HCT116 (cell line): ENCODE results near the gene DOCK2. TPM values are rescaled to one million over a fixed set of nuclear protein-coding genes. Genes with fewer than 3 reads are reported as not detected.

ENCODE experiments used
- ATAC-seq: fragments of 200-7000 bp; cut with Tn5 transposase; 2 replicates; pipeline ENCODE4 v1.9.1; 2020; ENCODE audit warnings: mild to moderate bottlenecking, moderate library complexity
- BruUV-seq: library from RNA; stranded (reverse); fragments of 400-500 nt; replicated peaks from 2 replicates; lab custom pipeline; 2021; lab: Mats Ljungman, UMichigan
- CTCF ChIA-PET: fragments of 300-600 bp; sonication (Branson Sonifier 250); formaldehyde crosslinking; loops from one replicate; lab custom pipeline; 2021; ENCODE audit warnings: antibody characterized with exemption; lab: Charles Lee
- POLR2A ChIA-PET: fragments of 300-600, 350-600 bp; sonication (Branson Sonifier 250); formaldehyde crosslinking; loops from one replicate; lab custom pipeline; 2021; ENCODE audit warnings: antibody characterized with exemption; lab: Charles Lee
- RAD21 ChIA-PET, 2 experiments: fragments of 300-600 bp; sonication (Branson Sonifier 250); formaldehyde crosslinking; loops; one replicate each; lab custom pipeline; 2023; ENCODE audit warnings: low total read pairs in 2 of 2; ENCODE audit not compliant: uncharacterized antibody in 2 of 2, unreplicated experiment in 2 of 2, low non-redundant PET in 1 of 2; lab: Charles Lee
- DNase-seq: peaks from one replicate; pipeline ENCODE4 v3.0.0-alpha.2; 2010; ENCODE audit warnings: low read depth, low spot score
- H2AFZ ChIP-seq: fragments of 200-600 bp; shearing (Covaris generic), sonication (generic); 2 replicates; pipeline ENCODE4 v1.6.1; 2017; ENCODE audit warnings: low read depth, mixed run types, mixed read lengths, antibody characterized with exemption, low read length; ENCODE audit not compliant: poor library complexity, severe bottlenecking
- H3K27ac ChIP-seq: 2 replicates; pipeline ENCODE4 v1.5.1; 2012; ENCODE audit warnings: low read depth, low read length
- H3K27me3 ChIP-seq: fragments of 200-600 bp; sonication (generic); 2 replicates; pipeline ENCODE4 v1.6.1; 2016; ENCODE audit warnings: mixed run types, low read length, mixed read lengths; ENCODE audit not compliant: insufficient read depth
- H3K36me3 ChIP-seq, 2 experiments: fragments of 200-500 bp in 1 of 2; fragments of 200-600 bp in 1 of 2; sonication (Bioruptor generic) in 1 of 2; sonication (generic) in 1 of 2; 2 replicates each; pipeline versions ENCODE4 v1.5.1 to v1.6.1; 2014 to 2016; ENCODE audit warnings: low read length in 2 of 2, inconsistent platforms in 1 of 2, mixed read lengths in 1 of 2, mixed run types in 1 of 2; ENCODE audit not compliant: insufficient read depth in 2 of 2, control insufficient read depth in 1 of 2
- H3K4me1 ChIP-seq, 2 experiments: fragments of 200-600 bp in 1 of 2; sonication (generic) in 1 of 2; 2 replicates each; pipeline versions ENCODE4 v1.5.1 to v1.6.1; 2012 to 2017; ENCODE audit warnings: low read length in 2 of 2, inconsistent platforms in 1 of 2, mild to moderate bottlenecking in 1 of 2, mixed read lengths in 1 of 2, mixed run types in 1 of 2, moderate library complexity in 1 of 2; ENCODE audit not compliant: insufficient read depth in 2 of 2, control insufficient read depth in 1 of 2
- H3K4me2 ChIP-seq: fragments of 200-600 bp; sonication (generic); 2 replicates; pipeline ENCODE4 v1.6.1; 2017; ENCODE audit warnings: mixed run types, low read length, mixed read lengths
- H3K4me3 ChIP-seq, 2 experiments: fragments of 200-600 bp in 1 of 2; sonication (generic) in 1 of 2; replicated peaks in 1 of 2; 2 replicates each; pipeline ENCODE4 v1.5.1; 2011 to 2016; ENCODE audit warnings: low read length in 2 of 2, control low read depth in 1 of 2, low read depth in 1 of 2, mild to moderate bottlenecking in 1 of 2, mixed read lengths in 1 of 2, mixed run types in 1 of 2
- H3K79me2 ChIP-seq: fragments of 200-600 bp; sonication (generic); 2 replicates; pipeline ENCODE4 v1.6.1; 2017; ENCODE audit warnings: mild to moderate bottlenecking, mixed run types, low read length, moderate library complexity, mixed read lengths; ENCODE audit not compliant: insufficient read depth
- H3K9ac ChIP-seq: fragments of 200-600 bp; sonication (generic); 2 replicates; pipeline ENCODE4 v1.6.1; 2016; ENCODE audit warnings: low read length, mixed read lengths
- H3K9me2 ChIP-seq: fragments of 200-600 bp; sonication (generic), shearing (Covaris generic); 2 replicates; pipeline ENCODE4 v1.6.1; 2017; ENCODE audit warnings: mixed run types, mild to moderate bottlenecking, moderate library complexity; ENCODE audit not compliant: insufficient read depth
- H3K9me3 ChIP-seq, 2 experiments: fragments of 200-500 bp in 1 of 2; fragments of 200-600 bp in 1 of 2; sonication (Bioruptor generic) in 1 of 2; sonication (generic) in 1 of 2; 2 replicates each; pipeline ENCODE4 v1.6.1; 2014 to 2017; ENCODE audit warnings: low read length in 2 of 2, mixed read lengths in 2 of 2, inconsistent platforms in 1 of 2, low read depth in 1 of 2, mild to moderate bottlenecking in 1 of 2, mixed run types in 1 of 2, moderate library complexity in 1 of 2; ENCODE audit not compliant: control insufficient read depth in 1 of 2, insufficient read depth in 1 of 2
- H4K20me1 ChIP-seq: fragments of 200-600 bp; sonication (generic), shearing (Covaris generic); 2 replicates; pipeline ENCODE4 v1.6.1; 2017; ENCODE audit warnings: mixed run types, mild to moderate bottlenecking, moderate library complexity; ENCODE audit not compliant: insufficient read depth
- ATF3 ChIP-seq: IDR thresholded peaks from 2 replicates; pipeline ENCODE4 v1.6.1; 2012
- CBX3 ChIP-seq: IDR thresholded peaks from 2 replicates; pipeline ENCODE4 v1.6.1; 2012; ENCODE audit warnings: low read depth
- CTCF ChIP-seq, 3 experiments: fragments of 200-600 bp in 1 of 3; sonication (generic) in 1 of 3; IDR thresholded peaks in 2 of 3; conservative IDR thresholded peaks in 1 of 3; 2 replicates each; pipeline ENCODE4 v1.5.1; 2012 to 2017; ENCODE audit warnings: low read depth in 2 of 3, low read length in 2 of 3, antibody characterized with exemption in 1 of 3, borderline replicate concordance in 1 of 3, control low read depth in 1 of 3, mild to moderate bottlenecking in 1 of 3, mixed read lengths in 1 of 3, mixed run types in 1 of 3, moderate library complexity in 1 of 3; ENCODE audit not compliant: insufficient read depth in 1 of 3
- EGR1 ChIP-seq: IDR thresholded peaks from 2 replicates; pipeline ENCODE4 v1.6.1; 2012; ENCODE audit warnings: low read depth
- ELF1 ChIP-seq: IDR thresholded peaks from 2 replicates; pipeline ENCODE4 v1.6.1; 2012; ENCODE audit warnings: low read depth, borderline replicate concordance
- EZH2 ChIP-seq: fragments of 200-600 bp; sonication (generic); IDR thresholded peaks from 2 replicates; pipeline ENCODE4 v1.6.1; 2017; ENCODE audit warnings: antibody characterized with exemption, mixed run types
- EZH2phosphoT487 ChIP-seq: fragments of 200-600 bp; IDR thresholded peaks from 2 replicates; pipeline ENCODE4 v1.6.1; 2018; ENCODE audit warnings: antibody characterized with exemption, borderline replicate concordance
- FOSL1 ChIP-seq: IDR thresholded peaks from 2 replicates; pipeline ENCODE4 v1.6.1; 2012; ENCODE audit warnings: low read depth
- MAX ChIP-seq: IDR thresholded peaks from 2 replicates; pipeline ENCODE4 v1.6.1; 2012
- POLR2A ChIP-seq: IDR thresholded peaks from 2 replicates; pipeline ENCODE4 v1.7.0; 2011; ENCODE audit warnings: borderline replicate concordance; ENCODE audit not compliant: insufficient read depth, insufficient read length; ENCODE audit errors: extremely low read depth
- POLR2AphosphoS5 ChIP-seq: IDR thresholded peaks from 2 replicates; pipeline ENCODE4 v1.6.1; 2011; ENCODE audit warnings: mild to moderate bottlenecking, low read depth, low read length, moderate library complexity
- REST ChIP-seq: IDR thresholded peaks from 2 replicates; pipeline ENCODE4 v1.6.1; 2012; ENCODE audit warnings: low read depth
- SIN3A ChIP-seq: IDR thresholded peaks from 2 replicates; pipeline ENCODE4 v1.6.1; 2012; ENCODE audit warnings: low read depth
- SRF ChIP-seq: IDR thresholded peaks from 2 replicates; pipeline ENCODE4 v1.6.1; 2012; ENCODE audit warnings: low read depth
- TCF7L2 ChIP-seq: IDR thresholded peaks from 2 replicates; pipeline ENCODE4 v1.7.0; 2011; ENCODE audit warnings: borderline replicate concordance, inconsistent platforms; ENCODE audit not compliant: insufficient read depth, insufficient read length; ENCODE audit errors: extremely low read depth
- YY1 ChIP-seq: IDR thresholded peaks from 2 replicates; pipeline ENCODE4 v1.6.1; 2011; ENCODE audit warnings: low read length, low read depth, moderate library complexity, mild to moderate bottlenecking; ENCODE audit not compliant: insufficient replicate concordance; ENCODE audit errors: extremely low read depth
- ZBTB33 ChIP-seq: IDR thresholded peaks from 2 replicates; pipeline ENCODE4 v1.6.1; 2011; ENCODE audit warnings: mild to moderate bottlenecking, low read length, moderate library complexity; ENCODE audit not compliant: insufficient replicate concordance; ENCODE audit errors: extremely low read depth
- ZFX ChIP-seq: fragments of 450-650 bp; IDR thresholded peaks from 2 replicates; pipeline ENCODE4 v1.6.1; 2017
- intact Hi-C: fragments of 100-400 bp; cut with micrococcal nuclease; formaldehyde crosslinking; loops from 2 replicates; pipeline ENCODE4 v1.10.0; 2022
- total RNA-seq: library from RNA; stranded (reverse); gene quantifications from one replicate; pipeline ENCODE4 v1.2.1, GENCODE V29; 2021; ENCODE audit not compliant: unreplicated experiment

Gene DOCK2
- total RNA-seq, 1 experiment from 2014 or later: 0.89 TPM

- no peak for TF ChIP-seq POLR2AphosphoS5
- TF ChIP-seq EZH2phosphoT487: no peak
- TF ChIP-seq ATF3: no peak
- TF ChIP-seq TCF7L2: no peak
- TF ChIP-seq SRF: no peak
These were observed 91.3 kb downstream of the DOCK2 start (continued) for GRCh38 chr5:169728418-169728817.

- H3K4me1 ChIP-seq: no peaks in the 10 kb centered on the region
- ChIA-PET POLR2A (no interaction called here), RAD21 (no interaction called here), CTCF (no interaction called here)
- no peaks in the 10 kb centered on the region for H4K20me1 ChIP-seq
- peaks cover 43% of the 10 kb centered on the region for H3K27me3 ChIP-seq
- H3K9me2 ChIP-seq: no peaks in the 10 kb centered on the region
- H3K27ac ChIP-seq: no peak overlapping the region
- no TSS peak for BruUV-seq
- no peak overlapping the region for H3K4me2 ChIP-seq
- H3K4me3 ChIP-seq: no peak overlapping the region
- no peaks in the 10 kb centered on the region for H3K79me2 ChIP-seq
- H2AFZ ChIP-seq: no peak overlapping the region
- H3K9me3 ChIP-seq: no peaks in the 10 kb centered on the region
- no peak for DNase-seq
- no peak for ATAC-seq
- no peak overlapping the region for H3K9ac ChIP-seq
- no peaks in the 10 kb centered on the region for H3K36me3 ChIP-seq
- intact Hi-C loops: no loop called here
- no peak for TF ChIP-seq TCF7L2
- TF ChIP-seq ZFX: no peak
- no peak for TF ChIP-seq ZBTB33
- TF ChIP-seq REST: no peak
- TF ChIP-seq SIN3A: no peak
- no peak for TF ChIP-seq FOSL1
- TF ChIP-seq MAX: no peak
- TF ChIP-seq ATF3: no peak
- TF ChIP-seq POLR2A: no peak
- TF ChIP-seq ELF1: no peak
- TF ChIP-seq SRF: no peak
- TF ChIP-seq EZH2: no peak
- no peak for TF ChIP-seq EGR1
- no peak for TF ChIP-seq EZH2phosphoT487
- TF ChIP-seq YY1: no peak
- no peak for TF ChIP-seq CBX3
- TF ChIP-seq CTCF (IDR thresholded peaks at IDR 0.05 in 2 of 3, conservative IDR thresholded peaks at IDR 0.05 in 1 of 3; ENCODE audit: borderline replicate concordance in 1 of 3, insufficient read depth in 1 of 3, low read depth in 2 of 3, low read length in 2 of 3): no peak
These were observed 94.1 kb downstream of the DOCK2 start for GRCh38 chr5:169731221-169731620.
